ENCODE measurements around the gene INS. TPM values are rescaled to one million over a fixed set of nuclear protein-coding genes. Genes with fewer than 3 reads are reported as not detected.

Gene INS
- total and polyA plus RNA-seq, 4 donors: 0.16 to 0.37 TPM; not detected in 2

GRCh38 chr11:2169005-2169378 is 8.0 kb upstream of the INS start (continued):
- TF ChIP-seq REST (IDR thresholded peaks at IDR 0.05): no peak
- TF ChIP-seq NR2F2 (IDR thresholded peaks at IDR 0.05): no peak
- TF ChIP-seq JUND (IDR thresholded peaks at IDR 0.05): no peak
- no peak for TF ChIP-seq EGR1 (IDR thresholded peaks at IDR 0.05; ENCODE audit: low read depth in 2 of 2)
- TF ChIP-seq HNF4G (IDR thresholded peaks at IDR 0.05): no peak
- TF ChIP-seq GABPA (IDR thresholded peaks at IDR 0.05 in 1 of 2, conservative IDR thresholded peaks at IDR 0.05 in 1 of 2): no peak
- TF ChIP-seq TAF1 (conservative IDR thresholded peaks at IDR 0.05): no peak

- Histone ChIP-seq H3K4me1 (ENCODE audit: control insufficient read depth in 4 of 4, insufficient read depth in 4 of 4, low read length in 3 of 4) (peaks cover 0 to 50% (median 20%) of the 10 kb centered on the region in 4 donors), H3K27me3 (ENCODE audit: control insufficient read depth in 4 of 4, insufficient read depth in 4 of 4, low read length in 3 of 4) (no peaks in the 10 kb centered on the region), H3K27ac (ENCODE audit: low read depth in 1 of 2, low read length in 2 of 2) (no peak overlapping the region), H3K36me3 (ENCODE audit: control insufficient read depth in 4 of 4, insufficient read depth in 3 of 4, low read depth in 1 of 4, low read length in 3 of 4) (no peaks in the 10 kb centered on the region), H3K9ac (ENCODE audit: low read depth in 1 of 2, low read length in 2 of 2) (no peak overlapping the region), H3K9me3 (ENCODE audit: control insufficient read depth in 4 of 4, low read length in 3 of 4) (no peaks in the 10 kb centered on the region), H3K4me3 (ENCODE audit: low read depth in 1 of 3, low read length in 3 of 3) (no peak overlapping the region)
- WGBS: 72% methylated on average over 33 of the region's 33 CpGs
- no peak for TF ChIP-seq EGR1 (IDR thresholded peaks at IDR 0.05; ENCODE audit: low read depth in 2 of 2)
- no peak for TF ChIP-seq ZBTB33 (IDR thresholded peaks at IDR 0.05)
- TF ChIP-seq FOXA2 (IDR thresholded peaks at IDR 0.05): no peak
- no peak for TF ChIP-seq CTCF (IDR thresholded peaks at IDR 0.05; ENCODE audit: low read depth, low read length, missing input control)
- DNase-seq (ENCODE audit: low spot score): no peak
These were observed 7.4 kb upstream of the INS start for GRCh38 chr11:2168286-2169004.

Data from liver (tissue), 9 donors.